K562 (cell line): Measurements from ENCODE around the gene PCBP2. TPM values are rescaled to one million over a fixed set of nuclear protein-coding genes. Genes with fewer than 3 reads are reported as not detected.

Experiments
- BRD4 ChIP-seq: fragments of 200-600 bp; sonication (generic); IDR thresholded peaks from 2 replicates; pipeline ENCODE4 v1.6.1; 2017; ENCODE audit warnings: inconsistent platforms
- ELK1 ChIP-seq: sonication (generic); formaldehyde crosslinking; IDR thresholded peaks from 2 replicates; pipeline ENCODE4 v1.8.1; 2022; ENCODE audit warnings: missing genetic modification reagents
- ETS1 ChIP-seq: conservative IDR thresholded peaks from 2 replicates; pipeline ENCODE4 v1.6.1; 2011; ENCODE audit warnings: low read depth, mild to moderate bottlenecking, low read length; ENCODE audit not compliant: control insufficient read depth
- GTF2B ChIP-seq: IDR thresholded peaks from 2 replicates; pipeline ENCODE4 v1.6.1; 2011; ENCODE audit not compliant: insufficient read length; ENCODE audit errors: extremely low read depth
- HIVEP1 ChIP-seq: fragments of 250-450 bp; sonication (Bioruptor Pico); IDR thresholded peaks from 2 replicates; pipeline ENCODE4 v1.4.0; 2020; ENCODE audit warnings: mild to moderate bottlenecking
- HOMEZ ChIP-seq: fragments of 250-450 bp; sonication (Bioruptor Pico); IDR thresholded peaks from 2 replicates; pipeline ENCODE4 v1.4.0; 2020; ENCODE audit warnings: mild to moderate bottlenecking, moderate library complexity
- KAT2B ChIP-seq: IDR thresholded peaks from one replicate; pipeline ENCODE4 v1.6.1; 2012; ENCODE audit warnings: low read depth, mild to moderate bottlenecking, control low read depth, inconsistent platforms, low read length, moderate library complexity
- MIER1 ChIP-seq: fragments of 450-650 bp; IDR thresholded peaks from 2 replicates; pipeline ENCODE4 v1.6.1; 2016; ENCODE audit warnings: antibody characterized with exemption, mild to moderate bottlenecking, low read depth
- MTA1 ChIP-seq: fragments of 450-650 bp; IDR thresholded peaks from 2 replicates; pipeline ENCODE4 v1.6.1; 2017; ENCODE audit warnings: borderline replicate concordance
- NCOA4 ChIP-seq: fragments of 450-650 bp; IDR thresholded peaks from 2 replicates; pipeline ENCODE4 v1.6.1; 2018; ENCODE audit warnings: mild to moderate bottlenecking; ENCODE audit not compliant: partially characterized antibody
- NRF1 ChIP-seq, 2 experiments: fragments of 450-650 bp; IDR thresholded peaks in 1 of 2; conservative IDR thresholded peaks in 1 of 2; 2 replicates each; pipeline ENCODE4 v1.6.1; 2014; ENCODE audit warnings: mild to moderate bottlenecking in 2 of 2
- PCBP1 ChIP-seq: fragments of 200-400 bp; formaldehyde crosslinking; IDR thresholded peaks from 2 replicates; pipeline ENCODE4 v1.6.1; 2018; ENCODE audit warnings: mild to moderate bottlenecking, low read depth, low read length; ENCODE audit not compliant: poor library complexity, severe bottlenecking
- TAL1 ChIP-seq: fragments of 450-650 bp; IDR thresholded peaks from 2 replicates; pipeline ENCODE4 v1.6.1; 2016; ENCODE audit warnings: mild to moderate bottlenecking
- VEZF1 ChIP-seq: fragments of 200-800 bp; sonication (Bioruptor generic); IDR thresholded peaks from 2 replicates; pipeline ENCODE4 v1.6.1; 2017; ENCODE audit warnings: missing genetic modification characterization, missing compliant biosample characterization
- ZNF217 ChIP-seq: sonication (generic); formaldehyde crosslinking; IDR thresholded peaks from 2 replicates; pipeline ENCODE4 v1.8.0; 2022; ENCODE audit warnings: mild to moderate bottlenecking, missing genetic modification reagents
- ZNF224 ChIP-seq: sonication (generic); formaldehyde crosslinking; IDR thresholded peaks from 2 replicates; pipeline ENCODE4 v1.8.0; 2022; ENCODE audit warnings: mild to moderate bottlenecking, missing genetic modification reagents
- ZNF695 ChIP-seq: fragments of 450-650 bp; formaldehyde crosslinking; IDR thresholded peaks from 2 replicates; pipeline ENCODE4 v1.4.0; 2020; ENCODE audit warnings: mild to moderate bottlenecking, moderate library complexity
- ZNF75A ChIP-seq: fragments of 450-650 bp; formaldehyde crosslinking; IDR thresholded peaks from 2 replicates; pipeline ENCODE4 v1.4.0; 2020; ENCODE audit warnings: mild to moderate bottlenecking
- ZNF830 ChIP-seq: fragments of 250-450 bp; sonication (Bioruptor Pico); IDR thresholded peaks from 2 replicates; pipeline ENCODE4 v1.5.0; 2021; ENCODE audit warnings: mild to moderate bottlenecking
- polyA plus RNA-seq, 8 experiments: library from polyadenylated mRNA; depleted of rRNA in 4 of 8; stranded (reverse) in 5 of 8; unstranded in 3 of 8; fragments of >200 nt; fragmentation: Nextera tagmentation in 2 of 8; fragmentation: Illumina TruSeq in 1 of 8; extraction: Ambion mirVana in 2 of 8; extraction: Trizol in 1 of 8; gene quantifications; 2 replicates each; pipeline versions ENCODE4 v1.2.1 to v1.2.3, GENCODE V29; 2011 to 2014; ENCODE audit warnings: inconsistent platforms in 1 of 8, missing spikeins in 1 of 8
- total RNA-seq, 7 experiments: library from RNA; depleted of rRNA in 6 of 7; stranded (reverse); fragments of >200 nt in 6 of 7; fragmentation: Illumina TruSeq in 2 of 7; extraction: Trizol in 2 of 7; gene quantifications; 2 replicates each; pipeline versions ENCODE4 v1.2.1 to v1.2.3, GENCODE V29; 2011 to 2021; ENCODE audit warnings: low replicate concordance in 1 of 7
- TF ChIP-seq, protein P1 (sequence below): sonication (generic); formaldehyde crosslinking; IDR thresholded peaks from 2 replicates; pipeline ENCODE4 v1.8.0; 2022; ENCODE audit warnings: mild to moderate bottlenecking, missing genetic modification reagents

Gene PCBP2
- total and polyA plus RNA-seq, 9 of the 15 experiments (the other 6 are each of a cell fraction or from before 2014, with no cell fraction given): 137 to 831 (median 328) TPM

- TF ChIP-seq TAL1 (no peak), MTA1 (no peak), ZNF75A (CRISPR knock-in tag) (no peak), ZNF224 (no peak), ETS1 (0 out of 2 replicates have a peak, but pooled peaks have one; percentile 10), MIER1 (no peak), NRF1 (conservative IDR thresholded peaks at IDR 0.05 in 1 of 2, IDR thresholded peaks at IDR 0.05 in 1 of 2) (no peak), NCOA4 (no peak), ELK1 (CRISPR knock-in tag) (no peak), HOMEZ (CRISPR knock-in tag) (no peak), ZNF695 (no peak), KAT2B (no peak), ZNF830 (CRISPR knock-in tag) (no peak), BRD4 (no peak), GTF2B (no peak), ZNF217 (CRISPR knock-in tag) (no peak), VEZF1 (CRISPR knock-in tag) (peak; percentile 93), HIVEP1 (no peak), PCBP1 (peak; percentile 63)
- TF ChIP-seq, protein P1, sequence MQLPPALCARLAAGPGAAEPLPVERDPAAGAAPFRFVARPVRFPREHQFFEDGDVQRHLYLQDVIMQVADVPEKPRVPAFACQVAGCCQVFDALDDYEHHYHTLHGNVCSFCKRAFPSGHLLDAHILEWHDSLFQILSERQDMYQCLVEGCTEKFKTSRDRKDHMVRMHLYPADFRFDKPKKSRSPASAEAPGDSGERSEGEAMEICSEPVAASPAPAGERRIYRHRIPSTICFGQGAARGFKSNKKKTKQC (CRISPR knock-in tag): no peak
Measured at GRCh38 chr12:53499266-53500141, 47.6 kb downstream of the PCBP2 start, which contains the start of gene MAP3K12 (continued).
